Putamen (tissue), 1 donor: ENCODE results near the gene INPP4B.
"Not testable (repeated sequence)": the region's sequence is repeated elsewhere in the genome, so short reads cannot be mapped to it uniquely, and the experiment has no call there.

ENCODE experiments used
- DNase-seq: peaks from one replicate; pipeline ENCODE4 v3.0.0-alpha.2; 2016; ENCODE audit warnings: low spot score

The INPP4B gene

DNA sequence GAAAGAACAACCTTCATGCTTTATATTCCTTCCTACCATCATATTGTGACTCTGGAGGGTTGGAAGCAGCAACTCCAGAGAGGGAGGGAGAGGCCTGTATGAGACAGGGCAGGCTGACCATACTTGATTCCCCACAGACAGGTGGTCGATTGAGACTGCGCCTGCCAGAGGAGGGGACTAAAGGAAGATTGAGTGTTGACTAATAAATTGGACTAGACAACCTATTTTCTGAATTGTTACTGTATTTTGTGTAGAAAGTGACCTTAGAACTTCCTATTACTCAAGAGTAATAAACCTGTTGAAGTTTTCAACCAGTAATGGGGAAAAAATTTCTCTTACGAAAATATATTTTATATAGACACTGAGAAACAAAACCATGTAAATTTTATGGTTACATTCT lies 301.5 kb downstream of the INPP4B start:
- DNase-seq: no peak

DNA sequence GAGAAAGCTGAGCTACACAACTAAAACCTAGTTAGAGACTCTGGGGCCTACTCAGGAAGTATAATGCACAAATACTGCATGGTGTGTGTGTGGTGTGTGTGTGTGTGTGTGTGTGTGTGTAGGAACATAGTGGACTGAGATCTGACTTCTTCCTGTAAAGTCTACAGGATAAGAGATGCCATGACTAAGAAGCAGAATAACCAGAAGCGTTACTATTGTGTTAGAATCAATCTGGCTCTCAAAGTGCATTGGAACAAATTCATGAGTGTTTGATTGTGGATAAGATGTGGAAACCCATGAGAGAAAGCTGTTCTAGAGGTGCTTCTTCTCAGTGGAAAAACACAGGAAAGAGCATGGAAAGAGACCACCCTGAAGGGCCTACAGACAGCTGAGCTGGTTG lies 302.1 kb downstream of the INPP4B start:
- no peak for DNase-seq

GRCh38 chr4:142540483-142540804 lies 305.7 kb downstream of the INPP4B start:
- DNase-seq: no peak

- no peak for DNase-seq
Observed at GRCh38 chr4:142539796-142540482, 306.2 kb downstream of the INPP4B start.

DNA sequence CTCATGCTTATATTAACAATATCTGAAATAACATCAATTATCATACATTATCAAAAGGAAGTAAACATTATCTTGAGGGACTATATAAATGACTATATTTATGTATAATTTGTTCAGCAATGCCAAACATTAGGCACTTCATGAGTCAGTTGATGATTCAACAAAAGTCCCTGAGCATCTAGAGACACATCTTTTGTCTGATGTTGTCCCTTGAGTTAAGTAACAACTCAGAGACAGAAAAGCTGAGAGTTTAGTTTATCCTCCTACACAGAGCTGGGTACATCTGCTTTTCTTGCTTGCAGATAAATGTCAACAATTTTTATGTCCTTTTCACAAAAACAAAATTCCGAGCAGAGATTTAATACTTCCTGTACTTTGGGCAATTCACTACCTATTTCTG lies 311.1 kb downstream of the INPP4B start:
- DNase-seq: no peak

GRCh38 chr4:142532054-142532453 lies 314.0 kb downstream of the INPP4B start:
- no peak for DNase-seq

GRCh38 chr4:142530728-142531127 lies 315.4 kb downstream of the INPP4B start:
- no peak for DNase-seq

DNA sequence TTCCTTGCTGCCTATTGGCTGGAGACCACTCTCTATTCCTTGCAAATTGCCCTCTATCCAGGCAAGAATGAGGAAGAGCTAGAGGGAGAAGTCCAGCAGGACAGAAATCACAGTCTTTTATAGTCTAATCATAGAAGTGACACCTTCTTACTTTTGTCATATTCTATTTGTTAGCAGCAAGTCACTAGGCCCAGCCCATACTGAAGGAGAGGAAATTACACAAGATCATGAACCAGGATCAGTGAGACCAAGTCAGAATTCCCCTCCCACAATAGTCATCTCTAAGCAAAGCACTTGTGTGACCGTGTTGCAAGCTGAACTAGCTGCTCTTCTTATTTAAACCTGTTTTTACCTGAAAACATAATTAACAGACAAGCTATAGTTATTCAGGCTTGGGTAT lies 317.7 kb downstream of the INPP4B start:
- no peak for DNase-seq

- DNase-seq: no peak
Observed at GRCh38 chr4:142523111-142523510, 323.0 kb downstream of the INPP4B start.

- DNase-seq: no peak
Observed at GRCh38 chr4:142519342-142519741, 326.8 kb downstream of the INPP4B start.

DNA sequence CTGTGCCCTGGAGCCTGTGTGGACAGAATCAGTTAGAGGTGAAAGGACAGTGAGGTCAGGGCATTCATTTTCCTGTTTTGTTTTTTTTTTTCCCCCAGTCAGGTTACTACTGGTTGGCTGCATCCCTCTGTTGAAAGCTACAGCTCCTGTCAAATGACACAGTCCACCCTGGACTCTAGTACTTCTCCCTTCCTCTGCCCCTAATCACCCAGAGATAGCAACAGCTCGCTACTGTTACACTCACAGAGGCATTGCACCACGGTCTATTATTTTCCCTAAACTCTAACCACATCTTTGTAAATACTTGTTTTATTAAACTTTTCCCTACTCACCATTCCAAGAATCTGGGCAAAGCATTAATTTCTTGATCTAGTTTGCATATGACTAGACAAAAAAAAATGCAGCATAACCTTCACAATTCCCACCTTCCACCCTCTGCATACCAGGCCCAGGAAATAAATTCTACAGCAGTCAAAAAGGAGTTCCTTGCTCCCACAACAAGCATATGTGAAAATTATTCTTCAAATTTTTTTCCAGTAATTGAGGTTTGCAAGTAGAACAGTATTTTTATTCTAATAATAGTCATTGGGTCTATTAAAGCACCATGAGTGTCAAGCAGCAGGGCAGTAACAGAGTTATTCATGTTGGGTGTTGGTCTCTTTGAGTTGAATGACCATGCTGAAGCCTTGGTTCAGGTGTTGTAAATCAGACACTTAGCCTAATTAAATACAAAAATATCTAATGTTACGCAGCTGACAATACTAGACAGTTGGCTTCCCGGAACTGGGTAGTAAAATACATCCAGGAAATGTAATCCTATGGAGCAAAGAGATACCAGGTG lies 329.2 kb downstream of the INPP4B start:
- no peak for DNase-seq

DNA sequence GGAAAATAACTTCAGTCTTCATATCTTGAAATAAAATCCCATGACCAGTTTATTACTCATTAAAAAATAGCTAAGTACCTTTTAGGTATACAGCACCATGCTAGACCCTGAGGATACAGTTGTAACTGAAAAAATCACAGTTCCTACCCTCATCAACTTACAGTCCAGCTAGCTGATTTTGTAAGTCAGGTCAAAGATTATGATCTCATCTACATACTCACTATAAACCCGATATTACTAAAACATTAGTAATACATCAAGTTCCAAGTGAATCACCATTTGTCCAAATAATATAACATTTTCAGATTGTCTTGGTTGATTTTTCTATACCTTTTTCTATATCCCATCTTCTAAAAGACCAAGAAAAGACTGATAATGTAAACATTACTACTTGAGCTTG lies 333.9 kb downstream of the INPP4B start:
- no peak for DNase-seq

- DNase-seq: no peak
Observed at GRCh38 chr4:142509881-142510280, 336.2 kb downstream of the INPP4B start.

- not testable (repeated sequence) for DNase-seq
Observed at GRCh38 chr4:142509381-142509780, 336.7 kb downstream of the INPP4B start.

DNA sequence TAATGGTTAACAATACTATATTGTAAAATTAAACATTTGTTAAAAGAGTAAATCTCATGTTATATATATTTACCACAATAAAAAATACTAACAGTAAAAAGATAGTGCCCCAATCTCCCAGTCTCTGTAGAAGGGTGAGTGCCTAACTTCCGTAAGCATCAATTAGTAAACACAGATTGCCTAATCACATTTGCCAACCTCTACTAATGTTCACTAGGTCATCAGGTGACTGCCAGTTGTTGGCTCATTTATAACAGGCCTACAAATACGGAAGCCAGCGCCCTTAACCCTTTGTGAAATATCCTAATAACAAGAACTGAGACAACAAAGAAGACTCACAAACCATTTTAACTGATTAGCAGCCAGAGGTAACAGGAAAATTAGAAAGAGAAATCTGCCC lies 345.1 kb downstream of the INPP4B start:
- DNase-seq: no peak

- DNase-seq: no peak
Observed at GRCh38 chr4:142497606-142498005, 348.5 kb downstream of the INPP4B start.

- no peak for DNase-seq
Observed at GRCh38 chr4:142493255-142494110, 352.6 kb downstream of the INPP4B start.

DNA sequence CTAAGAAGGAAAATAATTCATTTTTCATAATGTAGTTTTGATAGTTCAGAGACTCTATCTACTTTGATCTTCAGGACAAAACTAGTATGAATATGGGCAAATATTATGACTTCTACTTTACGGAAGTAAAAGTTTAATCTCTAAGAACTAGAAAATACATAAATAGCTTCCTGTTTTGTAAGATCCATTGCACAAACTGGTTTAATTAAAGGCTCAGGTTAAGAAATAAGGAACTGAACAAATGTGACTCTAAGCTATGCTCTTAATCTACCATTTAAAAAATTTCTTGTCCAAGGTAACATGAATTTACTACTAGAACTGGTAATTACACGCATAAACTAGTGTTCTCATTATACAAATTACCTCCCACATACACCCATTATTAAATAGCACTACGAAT lies 360.6 kb downstream of the INPP4B start:
- no peak for DNase-seq

DNA sequence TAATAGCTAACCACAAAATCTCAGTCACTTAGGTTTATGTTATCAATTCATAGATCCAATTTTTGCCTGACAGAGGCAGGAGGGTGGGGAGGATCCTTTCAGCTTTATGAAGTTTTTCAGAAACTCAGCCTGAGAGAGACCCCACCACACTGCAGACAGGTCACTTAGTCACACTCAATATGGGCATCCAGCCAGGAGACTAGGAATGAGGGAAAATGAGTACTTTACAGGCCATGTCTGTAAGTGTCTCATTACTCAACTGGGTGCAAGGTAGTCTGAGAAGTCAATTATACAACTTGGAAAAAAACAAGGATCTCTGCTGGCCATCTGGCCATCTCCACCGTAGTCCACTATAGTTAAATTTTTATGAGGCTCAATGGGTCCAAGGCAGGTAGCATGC lies 365.9 kb downstream of the INPP4B start:
- DNase-seq: no peak

GRCh38 chr4:142475663-142476062 lies 370.4 kb downstream of the INPP4B start:
- no peak for DNase-seq

- no peak for DNase-seq
Observed at GRCh38 chr4:142474398-142475087, 371.6 kb downstream of the INPP4B start.

- no peak for DNase-seq
Observed at GRCh38 chr4:142473960-142474338, 372.2 kb downstream of the INPP4B start.
